ENCODE data around the gene EGLN1.

DNA sequence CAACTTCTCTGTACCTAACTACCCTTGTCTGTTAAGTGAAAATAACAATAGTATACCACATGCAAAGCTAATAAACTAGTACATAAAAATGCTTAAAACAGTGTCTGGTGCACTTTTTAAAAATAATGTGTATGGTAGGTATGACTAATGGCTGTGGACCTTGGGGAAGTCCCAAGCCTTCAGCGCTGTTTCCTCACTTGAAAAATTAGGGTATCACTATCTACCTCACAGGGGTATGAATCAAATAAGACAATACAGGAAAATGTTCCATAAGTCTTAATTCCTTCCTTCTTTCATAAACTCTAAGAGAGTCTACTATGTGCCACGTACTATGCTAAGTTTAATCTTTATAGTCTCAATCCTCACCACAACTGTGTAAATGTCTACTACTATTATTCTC, 32.0 kb downstream of the EGLN1 start:
- TF ChIP-seq ZNF585B (tag by site-specific recombination; IDR thresholded peaks at IDR 0.05), result no peak
- TF ChIP-seq CTCF (tag by site-specific recombination; IDR thresholded peaks at IDR 0.05), result no peak
